Stimulated activated CD8-positive, alpha-beta memory T cell treated with anti-CD3 and anti-CD28 coated beads, Interleukin-7, amount 100 ng/mL, for 48 hours (primary cell): ENCODE data around the gene PRM1.
"Not testable (repeated sequence)": the region's sequence is repeated elsewhere in the genome, so short reads cannot be mapped to it uniquely, and the experiment has no call there.

Experiments used
- DNase-seq, 2 donors: peaks; one replicate each; pipeline ENCODE4 v3.0.0-alpha.2; 2020; ENCODE audit warnings: low read depth in 1 of 2; ENCODE audit errors: extremely low read depth in 1 of 2

PRM1 gene

GRCh38 chr16:11314309-11314894 lies 33.3 kb upstream of the PRM1 start:
- no peak for DNase-seq

GRCh38 chr16:11313493-11314308 lies 32.6 kb upstream of the PRM1 start:
- DNase-seq = no peak

- no peak for DNase-seq
Observed at GRCh38 chr16:11312718-11313492, 31.8 kb upstream of the PRM1 start.

GRCh38 chr16:11310997-11311561 lies 29.9 kb upstream of the PRM1 start:
- peak in 1 of 2 donors; percentile 34 for DNase-seq

GRCh38 chr16:11310634-11310977 lies 29.5 kb upstream of the PRM1 start:
- DNase-seq = no peak

DNA sequence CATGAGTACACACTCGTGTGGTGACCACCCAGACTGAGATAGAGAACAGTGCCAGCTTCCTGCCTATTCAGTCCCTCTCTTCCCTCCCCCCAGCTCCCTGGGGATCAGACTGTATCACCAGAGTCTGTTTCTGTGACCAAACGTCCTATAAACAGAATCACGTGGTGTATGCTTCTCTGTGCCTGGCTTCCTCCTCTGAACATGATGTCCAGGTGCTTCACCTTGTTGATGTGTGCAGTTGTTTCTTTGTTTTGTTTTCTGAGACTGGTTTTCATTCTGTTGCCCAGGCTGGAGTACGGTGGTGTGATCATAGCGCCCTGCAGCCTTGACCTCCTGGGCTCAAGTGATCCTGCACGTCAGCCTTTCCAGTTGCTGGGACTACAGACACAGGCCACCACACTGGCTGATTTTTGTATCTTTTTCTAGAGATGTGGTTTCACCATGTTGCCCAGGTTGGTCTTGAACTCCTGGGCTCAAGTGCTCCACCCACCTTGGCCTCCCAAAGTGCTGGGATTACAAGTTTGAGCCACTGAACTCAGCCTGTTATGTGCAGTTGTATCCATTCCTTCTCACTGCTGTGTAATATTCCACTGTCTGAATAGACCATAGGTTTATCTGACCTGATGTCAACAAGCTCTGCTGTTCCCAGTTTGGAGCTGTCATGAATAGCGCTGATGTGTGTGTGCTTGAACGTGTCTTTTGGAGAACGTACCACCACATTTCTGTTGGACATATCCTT lies 28.9 kb upstream of the PRM1 start:
- no peak for DNase-seq

DNA sequence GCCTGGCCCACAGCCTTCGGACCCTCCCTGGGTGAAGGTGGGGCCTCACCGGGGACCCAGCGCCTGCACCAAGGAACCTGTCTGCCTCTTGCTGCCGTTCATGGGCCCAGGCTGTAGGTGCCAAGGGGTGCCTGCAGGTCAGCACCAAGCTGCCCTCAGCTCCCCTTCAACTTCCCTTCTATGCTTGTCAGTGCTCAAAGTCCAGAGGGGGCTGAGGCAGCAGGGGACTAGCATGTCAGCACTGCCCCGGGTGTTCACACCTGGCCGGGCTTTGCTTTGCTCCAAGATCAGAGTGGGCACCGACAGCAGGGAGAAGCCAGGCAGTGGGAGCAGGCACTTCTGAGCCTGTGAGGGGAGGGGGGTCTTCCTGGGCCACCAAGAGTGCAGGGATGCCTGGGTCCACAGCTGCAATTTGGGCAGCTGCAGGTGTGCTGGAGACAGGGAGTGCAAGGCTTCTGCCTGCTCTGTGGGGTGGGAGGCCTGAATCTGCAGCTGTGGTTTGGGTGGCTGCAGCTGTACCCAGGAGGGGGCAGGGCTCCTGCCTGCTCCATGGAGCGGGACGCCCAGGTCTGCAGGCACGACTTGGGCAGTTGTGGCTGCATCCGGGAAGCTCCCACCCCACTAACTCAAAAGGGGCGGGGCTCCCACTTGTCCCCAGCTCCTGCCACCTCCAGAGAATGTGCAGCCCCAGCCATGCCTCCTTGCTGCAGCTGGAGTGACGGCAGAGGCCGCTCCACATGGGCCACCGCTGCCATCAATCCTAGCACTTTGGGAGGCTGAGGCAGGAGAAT lies 27.6 kb upstream of the PRM1 start:
- DNase-seq = no peak

GRCh38 chr16:11307639-11308492 lies 26.7 kb upstream of the PRM1 start:
- DNase-seq = no peak

DNA sequence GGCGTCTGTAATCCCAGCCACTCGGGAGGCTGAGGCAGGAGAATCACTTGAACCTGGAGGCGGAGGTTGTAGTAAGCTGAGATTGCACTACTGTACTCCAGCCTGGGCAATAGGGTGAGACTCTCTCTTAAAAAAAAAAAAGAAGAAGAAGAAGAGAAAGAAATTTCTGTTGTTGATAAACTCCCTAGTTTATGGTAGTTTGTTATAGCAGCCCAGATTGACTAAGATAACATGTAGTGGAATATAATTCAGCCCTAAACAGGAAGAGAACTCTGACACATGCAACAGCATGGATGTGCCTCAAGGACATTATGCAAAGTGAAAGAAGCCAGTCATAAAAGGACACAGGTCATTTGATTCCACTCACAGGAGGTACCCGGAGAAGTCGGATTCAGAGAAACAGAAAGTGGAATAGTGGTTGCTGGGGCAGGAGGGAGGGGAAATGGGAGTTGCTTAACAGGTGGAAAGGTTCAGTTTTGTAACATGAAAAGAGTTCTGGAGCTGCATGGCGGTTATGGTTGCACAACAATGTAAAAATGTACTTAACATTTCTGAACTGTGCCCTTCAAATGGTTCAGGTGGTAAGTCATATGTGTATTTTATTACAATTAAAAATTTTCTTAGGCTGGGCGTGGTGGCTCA lies 26.0 kb upstream of the PRM1 start:
- no peak for DNase-seq

- no peak for DNase-seq
Observed at GRCh38 chr16:11306381-11306780, 25.3 kb upstream of the PRM1 start.

DNA sequence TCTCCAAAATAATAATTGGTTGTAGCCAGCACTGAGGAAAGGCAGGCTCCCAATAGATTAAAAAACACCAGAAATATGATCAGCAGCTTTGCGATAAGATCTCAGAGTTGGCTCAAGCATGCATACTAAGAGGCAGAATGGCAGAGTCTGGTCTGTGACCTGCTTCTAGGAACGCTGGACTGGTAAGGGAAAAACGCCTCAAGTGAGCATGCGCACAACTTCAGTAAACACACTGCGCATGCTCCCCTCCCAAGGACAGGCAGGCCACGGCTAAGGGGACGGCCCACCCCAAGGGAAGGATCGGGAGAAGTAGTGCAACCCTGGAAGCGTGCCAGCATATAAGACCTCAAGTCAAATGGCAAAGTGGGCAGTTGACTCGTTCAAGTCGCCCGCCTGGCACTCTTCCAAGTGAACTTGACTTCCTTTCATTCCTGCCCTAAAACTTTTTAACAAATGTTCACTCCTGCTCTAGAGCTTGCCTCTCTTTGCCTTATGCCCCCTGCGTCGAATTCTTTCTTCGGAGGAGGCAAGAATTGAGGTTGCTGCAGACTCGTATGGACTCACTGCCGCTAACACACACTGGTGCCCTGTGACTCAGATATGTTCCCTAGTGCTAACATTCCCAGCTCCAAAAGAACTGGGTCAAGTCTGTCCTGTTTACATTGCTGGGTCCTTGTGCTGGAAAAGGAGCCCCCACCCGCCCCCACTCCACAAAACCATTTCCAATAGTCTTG lies 22.4 kb upstream of the PRM1 start:
- no peak for DNase-seq

GRCh38 chr16:11302977-11303376 lies 21.8 kb upstream of the PRM1 start:
- no peak for DNase-seq

GRCh38 chr16:11301645-11302501 lies 20.7 kb upstream of the PRM1 start:
- DNase-seq = no peak

DNA sequence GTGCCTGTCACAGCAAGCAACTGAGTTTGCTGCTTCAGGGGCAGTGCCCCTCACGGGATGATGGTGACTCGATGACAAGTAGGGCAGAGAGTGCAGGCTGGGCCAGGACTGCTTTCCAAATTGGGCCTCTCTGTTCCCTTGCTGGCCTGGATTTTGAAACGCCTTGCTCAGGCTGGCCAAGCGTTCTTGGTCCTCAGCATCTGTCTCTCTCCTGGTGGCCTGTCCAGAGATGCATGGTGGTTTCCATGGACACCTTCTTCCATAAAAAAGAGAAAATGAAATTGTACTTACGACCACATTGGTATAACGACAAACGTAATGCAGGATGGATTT lies 19.4 kb upstream of the PRM1 start:
- no peak for DNase-seq

- no peak for DNase-seq
Observed at GRCh38 chr16:11299865-11300559, 18.9 kb upstream of the PRM1 start.

DNA sequence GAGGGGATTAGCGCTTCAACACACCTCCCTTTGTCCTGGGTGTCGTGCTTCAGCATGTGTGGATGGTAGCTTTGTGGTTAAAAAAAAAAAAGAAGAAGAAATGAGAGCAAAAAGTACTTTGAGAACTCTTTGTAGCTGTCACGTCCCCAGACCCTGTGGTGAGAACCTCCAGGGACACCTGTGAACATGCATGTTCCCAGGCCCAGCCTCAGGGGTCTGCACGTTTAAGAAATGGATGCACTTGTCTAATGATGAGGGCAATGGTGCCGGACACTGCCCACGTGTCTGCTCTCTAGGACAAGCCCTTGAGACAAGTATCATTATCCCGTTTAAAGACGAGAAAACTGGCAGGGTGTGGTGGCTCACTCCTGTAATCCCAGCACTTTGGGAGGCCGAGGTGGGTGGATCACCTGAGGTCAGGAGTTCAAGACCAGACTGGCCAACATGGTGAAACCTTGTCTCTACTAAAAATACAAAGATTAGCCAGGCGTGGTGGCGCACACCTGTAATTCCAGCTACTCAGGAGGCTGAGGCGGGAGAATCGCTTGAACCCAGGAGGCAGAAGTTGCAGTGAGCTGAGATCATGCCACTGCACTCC lies 17.9 kb upstream of the PRM1 start:
- DNase-seq = not testable (repeated sequence)
